IMR-90 (cell line): ENCODE data around the gene PPP1R9A.

Experiments used
- FOS ChIP-seq: fragments of 150-350 bp; IDR thresholded peaks from 2 replicates; pipeline ENCODE4 v1.6.1; 2016; ENCODE audit warnings: low read depth, low read length
- SMC3 ChIP-seq: fragments of 150-350 bp; IDR thresholded peaks from 2 replicates; pipeline ENCODE4 v1.6.1; 2016; ENCODE audit warnings: low read depth, mild to moderate bottlenecking, antibody characterized with exemption, low read length, moderate library complexity
- TF ChIP-seq, protein P1 (sequence below): conservative IDR thresholded peaks from 2 replicates; pipeline ENCODE4 v1.5.1; 2012; ENCODE audit warnings: mild to moderate bottlenecking, low read depth, low read length, improper control_type of control experiment

DNA sequence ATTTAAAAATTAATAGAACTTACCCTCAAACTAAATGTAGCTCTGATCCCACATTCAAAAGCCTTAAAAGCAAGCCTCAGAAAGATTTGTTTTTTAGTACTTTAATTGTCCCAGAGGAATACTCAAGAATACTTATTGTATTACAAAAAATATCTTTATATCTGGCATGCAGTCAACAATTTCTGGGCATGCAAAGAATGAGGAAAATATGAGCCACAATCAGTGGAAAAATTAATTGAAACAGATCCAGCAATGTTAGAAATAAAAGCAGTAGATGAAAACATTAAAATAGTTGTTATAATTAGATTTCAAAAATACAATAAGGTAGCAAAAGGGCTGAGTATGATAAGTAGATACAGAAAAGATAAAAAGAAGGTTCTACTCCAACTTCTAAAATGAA, 262.3 kb downstream of the PPP1R9A start:
- TF ChIP-seq, protein P1, sequence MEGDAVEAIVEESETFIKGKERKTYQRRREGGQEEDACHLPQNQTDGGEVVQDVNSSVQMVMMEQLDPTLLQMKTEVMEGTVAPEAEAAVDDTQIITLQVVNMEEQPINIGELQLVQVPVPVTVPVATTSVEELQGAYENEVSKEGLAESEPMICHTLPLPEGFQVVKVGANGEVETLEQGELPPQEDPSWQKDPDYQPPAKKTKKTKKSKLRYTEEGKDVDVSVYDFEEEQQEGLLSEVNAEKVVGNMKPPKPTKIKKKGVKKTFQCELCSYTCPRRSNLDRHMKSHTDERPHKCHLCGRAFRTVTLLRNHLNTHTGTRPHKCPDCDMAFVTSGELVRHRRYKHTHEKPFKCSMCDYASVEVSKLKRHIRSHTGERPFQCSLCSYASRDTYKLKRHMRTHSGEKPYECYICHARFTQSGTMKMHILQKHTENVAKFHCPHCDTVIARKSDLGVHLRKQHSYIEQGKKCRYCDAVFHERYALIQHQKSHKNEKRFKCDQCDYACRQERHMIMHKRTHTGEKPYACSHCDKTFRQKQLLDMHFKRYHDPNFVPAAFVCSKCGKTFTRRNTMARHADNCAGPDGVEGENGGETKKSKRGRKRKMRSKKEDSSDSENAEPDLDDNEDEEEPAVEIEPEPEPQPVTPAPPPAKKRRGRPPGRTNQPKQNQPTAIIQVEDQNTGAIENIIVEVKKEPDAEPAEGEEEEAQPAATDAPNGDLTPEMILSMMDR, result no peak
- TF ChIP-seq SMC3 (no peak), FOS (no peak)
